Esophagus (tissue), 2 donors: ENCODE results near the gene FEZF1. TPM values are rescaled to one million over a fixed set of nuclear protein-coding genes. Genes with fewer than 3 reads are reported as not detected.

Experiments
- H3K27ac ChIP-seq, 2 donors: one replicate each; pipeline ENCODE4 v1.5.1; 2013; ENCODE audit warnings: low read depth in 2 of 2, mild to moderate bottlenecking in 2 of 2, inconsistent platforms in 1 of 2, low read length in 1 of 2, moderate library complexity in 1 of 2
- H3K27me3 ChIP-seq, 2 donors: one replicate each; pipeline ENCODE4 v1.6.1; 2013; ENCODE audit warnings: low read length in 2 of 2, control low read depth in 1 of 2, mild to moderate bottlenecking in 1 of 2; ENCODE audit not compliant: insufficient read depth in 2 of 2, control insufficient read depth in 1 of 2
- H3K36me3 ChIP-seq, 2 donors: one replicate each; pipeline ENCODE4 v1.6.1; 2013; ENCODE audit warnings: low read length in 1 of 2; ENCODE audit not compliant: control insufficient read depth in 2 of 2, insufficient read depth in 2 of 2
- H3K4me1 ChIP-seq, 2 donors: one replicate each; pipeline ENCODE4 v1.6.1; 2013; ENCODE audit warnings: low read length in 1 of 2; ENCODE audit not compliant: control insufficient read depth in 2 of 2, insufficient read depth in 2 of 2
- H3K4me3 ChIP-seq, 2 donors: one replicate each; pipeline ENCODE4 v1.5.1; 2013; ENCODE audit warnings: low read length in 2 of 2, mild to moderate bottlenecking in 2 of 2, low read depth in 1 of 2, moderate library complexity in 1 of 2
- H3K9me3 ChIP-seq, 2 donors: one replicate each; pipeline ENCODE4 v1.6.1; 2013; ENCODE audit warnings: mild to moderate bottlenecking in 2 of 2, low read depth in 1 of 2, low read length in 1 of 2, moderate library complexity in 1 of 2; ENCODE audit not compliant: control insufficient read depth in 2 of 2, insufficient read depth in 1 of 2
- WGBS, 2 donors: extraction: QIAGEN DNeasy Blood & Tissue Kit; methylation state at CpG; one replicate each; pipeline ENCODE4 v1.1.7; 2013; 5-methylcytosine and 5-hydroxymethylcytosine counted together
- polyA plus RNA-seq, 2 donors: library from polyadenylated mRNA; stranded (reverse); fragments of 200-250 nt; gene quantifications; one replicate each; pipeline ENCODE4 v1.2.3, GENCODE V29; 2013
- donor health status: healthy with polysubstance abuse.
- donor health status: Bipolar disorder and iron deficiency.

FEZF1 gene
- polyA plus RNA-seq, result not detected

GRCh38 chr7:122304319-122304975 lies at the start of gene FEZF1:
Gene FEZF1, minus strand, starts transcription at chr7:122304750. Its CDS starts 313 bp downstream, at chr7:122304437.
- Histone ChIP-seq H3K36me3 (no peaks in the 10 kb centered on the region), H3K4me3 (peak within 1 kb of the TSS in 1 of 2 donors; percentile 45), H3K9me3 (peaks cover 2 to 7% of the 10 kb centered on the region in 2 donors), H3K4me1 (peaks cover 17 to 26% of the 10 kb centered on the region in 2 donors), H3K27ac (no peak within 1 kb of the TSS), H3K27me3 (peaks cover 11 to 37% of the 10 kb centered on the region in 2 donors)
- WGBS, 2 donors, result 7 to 9% methylated on average over 35 of the region's 35 CpGs

GRCh38 chr7:122352454-122352853 lies 47.9 kb upstream of the FEZF1 start:
- Histone ChIP-seq H3K27ac (no peak overlapping the region), H3K4me1 (no peaks in the 10 kb centered on the region), H3K9me3 (no peaks in the 10 kb centered on the region), H3K4me3 (no peak overlapping the region), H3K27me3 (no peaks in the 10 kb centered on the region), H3K36me3 (no peaks in the 10 kb centered on the region)
- WGBS, 2 donors, result 47 to 58% methylated on average over 3 of the region's 3 CpGs

- 79 to 83% methylated on average over 3 of the region's 3 CpGs for WGBS, 2 donors
- H3K27ac ChIP-seq, result no peak overlapping the region
Measured at GRCh38 chr7:122350701-122351100, 46.2 kb upstream of the FEZF1 start.

GRCh38 chr7:122344303-122344620 lies 39.7 kb upstream of the FEZF1 start:
- Histone ChIP-seq H3K4me3 (no peak overlapping the region), H3K27ac (no peak overlapping the region), H3K9me3 (no peaks in the 10 kb centered on the region), H3K27me3 (no peaks in the 10 kb centered on the region), H3K4me1 (no peaks in the 10 kb centered on the region), H3K36me3 (no peaks in the 10 kb centered on the region)
- 89 to 91% methylated on average over 1 of the region's 1 CpG for WGBS, 2 donors

More at GRCh38 chr7:122350701-122351100, 46.2 kb upstream of the FEZF1 start:
- Histone ChIP-seq H3K27me3 (no peaks in the 10 kb centered on the region), H3K4me3 (no peak overlapping the region), H3K9me3 (no peaks in the 10 kb centered on the region), H3K36me3 (no peaks in the 10 kb centered on the region), H3K4me1 (no peaks in the 10 kb centered on the region)

GRCh38 chr7:122343601-122344302 lies 39.2 kb upstream of the FEZF1 start:
- no peak overlapping the region for H3K4me3 ChIP-seq
- H3K9me3 ChIP-seq, result no peaks in the 10 kb centered on the region
- H3K36me3 ChIP-seq, result no peaks in the 10 kb centered on the region
- no peaks in the 10 kb centered on the region for H3K4me1 ChIP-seq
- no peak overlapping the region for H3K27ac ChIP-seq
- H3K27me3 ChIP-seq, result no peaks in the 10 kb centered on the region
- 80 to 88% methylated on average over 7 of the region's 7 CpGs for WGBS, 2 donors

GRCh38 chr7:122340427-122340826 lies 35.9 kb upstream of the FEZF1 start:
- Histone ChIP-seq H3K27me3 (no peaks in the 10 kb centered on the region), H3K4me3 (no peak overlapping the region), H3K36me3 (no peaks in the 10 kb centered on the region), H3K27ac (no peak overlapping the region), H3K9me3 (no peaks in the 10 kb centered on the region), H3K4me1 (no peaks in the 10 kb centered on the region)
- WGBS, 2 donors, result 98 to 100% methylated on average over 1 of the region's 1 CpG

- 86 to 89% methylated on average over 6 of the region's 6 CpGs for WGBS, 2 donors
- H3K27me3 ChIP-seq, result no peaks in the 10 kb centered on the region
- H3K27ac ChIP-seq, result no peak overlapping the region
- no peaks in the 10 kb centered on the region for H3K36me3 ChIP-seq
- H3K4me1 ChIP-seq, result no peaks in the 10 kb centered on the region
- H3K4me3 ChIP-seq, result no peak overlapping the region
- H3K9me3 ChIP-seq, result no peaks in the 10 kb centered on the region
Measured at GRCh38 chr7:122339145-122339904, 34.8 kb upstream of the FEZF1 start.

GRCh38 chr7:122337011-122337410 lies 32.5 kb upstream of the FEZF1 start:
- H3K4me1 ChIP-seq, result no peaks in the 10 kb centered on the region
- H3K36me3 ChIP-seq, result no peaks in the 10 kb centered on the region
- H3K27me3 ChIP-seq, result no peaks in the 10 kb centered on the region
- H3K9me3 ChIP-seq, result no peaks in the 10 kb centered on the region
- no peak overlapping the region for H3K27ac ChIP-seq
- WGBS, 2 donors, result 56 to 60% methylated on average over 2 of the region's 2 CpGs
- H3K4me3 ChIP-seq, result no peak overlapping the region

- Histone ChIP-seq H3K27ac (no peak overlapping the region), H3K4me1 (no peaks in the 10 kb centered on the region), H3K4me3 (no peak overlapping the region), H3K9me3 (no peaks in the 10 kb centered on the region), H3K36me3 (no peaks in the 10 kb centered on the region), H3K27me3 (no peaks in the 10 kb centered on the region)
- WGBS, 2 donors, result 64 to 78% methylated on average over 8 of the region's 8 CpGs
Measured at GRCh38 chr7:122329145-122329802, 24.7 kb upstream of the FEZF1 start.
